Measurements from ENCODE around the gene KEAP1.

Gene KEAP1

GRCh38 chr19:10516064-10516385 is 12.9 kb upstream of the KEAP1 start:
- H3K36me3 ChIP-seq = no peaks in the 10 kb centered on the region
- H3K27me3 ChIP-seq (ENCODE audit: insufficient read depth, low read depth, severe bottlenecking) = no peaks in the 10 kb centered on the region
- H3K9me3 ChIP-seq (ENCODE audit: severe bottlenecking) = no peaks in the 10 kb centered on the region
- TF ChIP-seq CTCF (IDR thresholded peaks at IDR 0.05; ENCODE audit: low read depth, low read length) = no peak
- H3K4me3 ChIP-seq (ENCODE audit: low read depth, low read length) = no peak overlapping the region
- no peak overlapping the region for H3K27ac ChIP-seq
- DNase-seq = no peak

- no peak for DNase-seq
- TF ChIP-seq CTCF (IDR thresholded peaks at IDR 0.05; ENCODE audit: low read depth, low read length) = no peak
- no peaks in the 10 kb centered on the region for H3K27me3 ChIP-seq (ENCODE audit: insufficient read depth, low read depth, severe bottlenecking)
- no peak overlapping the region for H3K4me3 ChIP-seq (ENCODE audit: low read depth, low read length)
- no peaks in the 10 kb centered on the region for H3K9me3 ChIP-seq (ENCODE audit: severe bottlenecking)
- H3K27ac ChIP-seq = no peak overlapping the region
- H3K36me3 ChIP-seq = no peaks in the 10 kb centered on the region
Observed at GRCh38 chr19:10514211-10515145, 11.3 kb upstream of the KEAP1 start.

GRCh38 chr19:10513223-10513622 is 10.1 kb upstream of the KEAP1 start:
- Histone ChIP-seq H3K36me3 (no peaks in the 10 kb centered on the region), H3K27ac (no peak overlapping the region), H3K4me3 (ENCODE audit: low read depth, low read length) (no peak overlapping the region), H3K27me3 (ENCODE audit: insufficient read depth, low read depth, severe bottlenecking) (no peaks in the 10 kb centered on the region), H3K9me3 (ENCODE audit: severe bottlenecking) (no peaks in the 10 kb centered on the region)
- TF ChIP-seq CTCF (IDR thresholded peaks at IDR 0.05; ENCODE audit: low read depth, low read length) = no peak
- DNase-seq = no peak

- Histone ChIP-seq H3K4me3 (ENCODE audit: low read depth, low read length) (no peak overlapping the region), H3K9me3 (ENCODE audit: severe bottlenecking) (no peaks in the 10 kb centered on the region), H3K27me3 (ENCODE audit: insufficient read depth, low read depth, severe bottlenecking) (no peaks in the 10 kb centered on the region), H3K36me3 (no peaks in the 10 kb centered on the region), H3K27ac (peak overlapping the region; percentile 72)
- peak; percentile 75 for TF ChIP-seq CTCF (IDR thresholded peaks at IDR 0.05; ENCODE audit: low read depth, low read length)
- DNase-seq = peak; percentile 69
Observed at GRCh38 chr19:10510301-10510802, 7.2 kb upstream of the KEAP1 start.

- no peak for DNase-seq
- TF ChIP-seq CTCF (IDR thresholded peaks at IDR 0.05; ENCODE audit: low read depth, low read length) = no peak
- H3K36me3 ChIP-seq = no peaks in the 10 kb centered on the region
- no peak overlapping the region for H3K4me3 ChIP-seq (ENCODE audit: low read depth, low read length)
- H3K27ac ChIP-seq = no peak overlapping the region
- peaks cover 3% of the 10 kb centered on the region for H3K9me3 ChIP-seq (ENCODE audit: severe bottlenecking)
- no peaks in the 10 kb centered on the region for H3K27me3 ChIP-seq (ENCODE audit: insufficient read depth, low read depth, severe bottlenecking)
Observed at GRCh38 chr19:10508707-10509106, 5.6 kb upstream of the KEAP1 start.

Measured in WERI-Rb-1 (cell line).